ENCODE data around the gene METAP2.

GRCh38 chr12:95522692-95523091 is 48.7 kb downstream of the METAP2 start:
- TF ChIP-seq CTCF (IDR thresholded peaks at IDR 0.05) (no peak), POLR2AphosphoS5 (IDR thresholded peaks at IDR 0.05; ENCODE audit: low read depth, low read length) (no peak)

Data from Panc1 (cell line).